ENCODE data around the gene BATF.
A peak's percentile ranks its signal among the peaks of the same experiment; 100 is the strongest.

Gene BATF

GRCh38 chr14:75562089-75562488, 39.8 kb downstream of the BATF start:
- DNase-seq (ENCODE audit: low read depth) = no peak

- DNase-seq (ENCODE audit: low read depth) = no peak
Measured at GRCh38 chr14:75562489-75562888, 40.2 kb downstream of the BATF start.

- no peak for DNase-seq (ENCODE audit: low read depth)
Measured at GRCh38 chr14:75563931-75564330, 41.7 kb downstream of the BATF start.

GRCh38 chr14:75565056-75565455, 42.8 kb downstream of the BATF start:
- no peak for DNase-seq (ENCODE audit: low read depth)

GRCh38 chr14:75566321-75566720, 44.1 kb downstream of the BATF start:
- DNase-seq (ENCODE audit: low read depth) = no peak

GRCh38 chr14:75566752-75567151, 44.5 kb downstream of the BATF start:
- no peak for DNase-seq (ENCODE audit: low read depth)

- no peak for DNase-seq (ENCODE audit: low read depth)
Measured at GRCh38 chr14:75568140-75568539, 45.9 kb downstream of the BATF start.

- DNase-seq (ENCODE audit: low read depth) = no peak
Measured at GRCh38 chr14:75568791-75569190, 46.5 kb downstream of the BATF start.

- no peak for DNase-seq (ENCODE audit: low read depth)
Measured at GRCh38 chr14:75570797-75571196, 48.5 kb downstream of the BATF start.

- DNase-seq (ENCODE audit: low read depth) = no peak
Measured at GRCh38 chr14:75572104-75572503, 49.8 kb downstream of the BATF start.

- DNase-seq (ENCODE audit: low read depth) = no peak
Measured at GRCh38 chr14:75577090-75577489, 54.8 kb downstream of the BATF start.

- DNase-seq (ENCODE audit: low read depth) = peak; percentile 33
Measured at GRCh38 chr14:75577729-75578101, 55.4 kb downstream of the BATF start.

GRCh38 chr14:75578102-75578785, 56.0 kb downstream of the BATF start, which contains the start of gene FLVCR2:
FLVCR2 (plus strand) TSS chr14:75578620; CDS start chr14:75578973, 353 bp downstream.
- no peak for DNase-seq (ENCODE audit: low read depth)

GRCh38 chr14:75578786-75579337, 56.6 kb downstream of the BATF start:
- no peak for DNase-seq (ENCODE audit: low read depth)

GRCh38 chr14:75579338-75579864, 57.1 kb downstream of the BATF start:
- DNase-seq (ENCODE audit: low read depth) = no peak

- no peak for DNase-seq (ENCODE audit: low read depth)
Measured at GRCh38 chr14:75579882-75580281, 57.6 kb downstream of the BATF start.

GRCh38 chr14:75587388-75587787, 65.1 kb downstream of the BATF start:
- DNase-seq (ENCODE audit: low read depth) = no peak

GRCh38 chr14:75589931-75590330, 67.7 kb downstream of the BATF start:
- no peak for DNase-seq (ENCODE audit: low read depth)

GRCh38 chr14:75591331-75591946, 69.2 kb downstream of the BATF start:
- DNase-seq (ENCODE audit: low read depth) = no peak

GRCh38 chr14:75591987-75592575, 69.8 kb downstream of the BATF start:
- no peak for DNase-seq (ENCODE audit: low read depth)

GRCh38 chr14:75595226-75595625, 73.0 kb downstream of the BATF start:
- no peak for DNase-seq (ENCODE audit: low read depth)

Measured in stimulated activated CD8-positive, alpha-beta memory T cell treated with anti-CD3 and anti-CD28 coated beads, Interleukin-15, amount 100 ng/mL, for 24 hours (primary cell).